HG03108 (cell line): ENCODE results near the gene GALNS.
"Not testable (repeated sequence)": the region's sequence is repeated elsewhere in the genome, so short reads cannot be mapped to it uniquely, and the experiment has no call there.

Experiments used
- ATAC-seq: cut with Tn5 transposase; IDR thresholded peaks from one replicate; pipeline ENCODE4 v1.9.1; 2021; ENCODE audit warnings: moderate library complexity; ENCODE audit not compliant: unreplicated experiment

Gene GALNS

DNA sequence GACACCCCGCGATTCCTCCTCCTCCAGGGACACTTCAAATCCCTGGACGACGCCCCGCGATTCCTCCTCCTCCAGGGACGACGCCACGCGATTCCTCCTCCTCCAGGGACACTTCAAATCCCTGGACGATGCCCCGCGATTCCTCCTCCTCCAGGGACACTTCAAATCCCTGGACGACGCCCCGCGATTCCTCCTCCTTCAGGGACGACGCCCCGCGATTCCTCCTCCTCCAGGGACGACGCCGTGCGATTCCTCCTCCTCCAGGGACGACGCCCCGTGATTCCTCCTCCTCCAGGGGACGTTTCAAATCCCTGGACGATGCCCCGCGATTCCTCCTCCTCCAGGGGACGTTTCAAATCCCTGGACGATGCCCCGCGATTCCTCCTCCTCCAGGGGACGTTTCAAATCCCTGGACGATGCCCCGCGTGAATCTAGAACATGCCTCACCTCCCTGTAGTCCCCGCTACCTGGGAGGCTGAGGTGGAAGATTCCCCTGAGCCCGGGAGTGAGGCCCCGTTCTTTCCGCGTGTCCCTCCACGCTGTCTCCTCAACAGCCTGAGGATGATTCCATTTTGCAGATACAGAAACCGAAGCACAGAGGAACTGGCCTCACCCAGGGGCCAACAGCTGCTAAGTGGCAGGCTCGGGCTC lies 33.1 kb upstream of the GALNS start:
- ATAC-seq = not testable (repeated sequence)

DNA sequence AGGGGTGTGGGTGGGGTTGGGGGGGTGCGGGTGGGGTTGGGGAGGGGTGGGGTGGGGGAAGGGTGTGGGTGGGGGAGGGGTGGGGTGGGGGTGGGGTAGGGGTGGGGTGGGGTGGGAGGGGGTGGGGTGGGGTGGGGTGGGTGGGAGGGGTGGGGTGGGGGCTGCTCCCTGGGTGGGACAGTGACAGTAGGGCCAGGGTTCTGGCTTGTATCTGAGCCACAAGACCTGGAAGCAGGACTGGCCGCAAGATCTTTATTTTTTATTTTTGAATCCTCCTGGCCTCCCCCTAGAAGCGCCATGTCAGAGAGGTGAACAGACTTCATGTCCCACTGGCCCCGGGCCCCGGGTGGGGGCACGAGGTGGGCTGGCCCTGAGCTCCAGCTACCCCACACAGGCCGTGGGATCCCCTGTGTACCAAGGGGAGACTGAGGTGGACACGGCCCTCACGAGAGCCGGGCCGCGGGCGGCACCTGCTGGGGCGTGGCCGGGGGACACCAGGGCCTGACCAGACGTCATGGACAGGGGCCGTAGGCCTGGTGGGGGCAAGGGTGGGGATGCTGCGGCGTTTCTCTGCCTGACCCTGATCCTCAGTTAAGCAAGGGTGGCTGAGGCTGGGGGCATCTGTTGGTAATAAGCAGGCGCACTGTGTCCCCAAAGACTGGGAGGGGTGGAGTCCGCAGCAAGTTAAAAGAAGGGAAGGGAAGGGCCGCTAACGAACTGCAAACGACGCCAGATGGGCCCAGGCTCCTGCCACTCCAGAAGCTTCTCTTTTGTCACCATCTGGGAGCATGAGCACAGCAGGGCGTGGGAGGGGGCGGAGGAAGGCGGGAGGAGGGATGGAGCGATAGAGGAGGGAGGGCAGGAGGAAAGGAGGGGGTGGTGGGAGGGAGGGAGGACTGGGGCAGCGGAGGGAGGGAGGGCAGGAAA lies 32.0 kb upstream of the GALNS start:
- no peak for ATAC-seq

DNA sequence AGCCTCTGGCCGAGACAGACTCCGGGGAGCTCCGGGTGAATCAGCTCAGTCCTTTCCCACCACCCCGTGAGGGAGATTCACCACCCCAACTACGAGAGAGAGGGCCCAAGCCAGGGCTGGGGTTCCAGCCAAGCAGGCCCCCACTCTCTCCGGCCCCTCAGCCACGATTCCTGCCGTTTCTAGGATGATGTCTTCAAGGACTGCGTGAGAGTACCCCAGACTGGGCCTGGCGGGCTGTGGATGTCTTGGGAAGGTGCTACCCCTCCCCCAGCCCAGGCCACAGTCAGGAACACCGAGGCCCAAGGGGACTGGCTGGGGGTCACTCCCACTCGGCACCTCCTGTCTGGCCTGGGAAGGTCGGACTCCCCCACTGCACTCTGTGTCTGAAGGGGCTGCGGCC lies 31.3 kb upstream of the GALNS start:
- no peak for ATAC-seq

DNA sequence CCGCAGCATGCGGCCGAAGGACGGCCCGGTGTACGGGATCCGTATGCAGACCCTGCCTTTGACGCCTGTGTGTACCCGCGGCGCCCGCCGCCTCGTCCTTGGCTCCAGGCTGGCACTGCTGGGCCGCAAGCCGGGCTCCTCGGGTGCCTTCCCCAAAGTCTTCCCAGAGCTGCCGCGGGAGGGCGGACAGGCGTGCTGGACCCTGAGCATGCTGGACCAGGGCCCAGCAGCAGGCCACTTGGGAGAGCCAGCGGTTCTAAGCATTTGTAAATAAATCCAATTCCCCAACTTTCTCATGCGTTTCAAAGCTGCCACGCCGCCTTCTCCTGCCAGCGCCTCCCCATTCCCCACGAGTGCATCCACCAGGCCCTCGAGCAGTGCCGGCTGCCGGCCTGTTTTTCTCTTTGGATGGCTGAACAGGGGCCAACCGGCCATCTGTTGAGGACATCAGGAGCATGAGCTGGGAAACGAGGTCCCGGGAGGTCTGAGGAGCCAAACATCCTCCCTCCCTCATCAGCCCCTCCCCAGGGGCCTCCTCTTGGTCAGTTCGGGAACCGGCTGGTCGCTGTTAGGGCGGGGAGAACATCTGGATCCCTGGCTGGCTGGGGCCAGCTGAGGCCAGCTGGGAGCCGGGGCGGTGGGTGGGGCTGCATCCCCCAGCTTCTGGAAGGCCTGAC lies 30.2 kb upstream of the GALNS start:
- ATAC-seq = no peak

DNA sequence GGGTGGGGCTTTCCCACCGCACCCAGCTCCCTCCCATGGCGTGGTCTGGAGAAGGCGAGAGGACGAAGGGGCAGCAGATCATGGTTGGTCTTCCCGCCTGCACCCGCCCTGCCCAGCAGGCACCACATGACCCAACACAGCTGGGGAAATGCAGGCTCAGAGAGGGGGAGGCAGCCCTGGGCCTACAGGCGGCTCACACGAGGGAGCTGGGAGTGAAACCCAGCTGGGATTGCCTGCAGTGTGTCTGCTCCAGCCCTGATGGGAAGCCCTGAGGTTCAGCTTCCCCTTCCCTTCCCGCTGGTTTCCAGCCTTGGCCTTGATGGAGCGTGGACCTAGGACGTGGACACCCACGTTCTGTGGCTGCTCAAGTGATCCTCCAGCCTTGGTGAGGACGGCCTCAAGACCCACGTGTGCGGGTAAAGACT lies 29.7 kb upstream of the GALNS start:
- no peak for ATAC-seq

DNA sequence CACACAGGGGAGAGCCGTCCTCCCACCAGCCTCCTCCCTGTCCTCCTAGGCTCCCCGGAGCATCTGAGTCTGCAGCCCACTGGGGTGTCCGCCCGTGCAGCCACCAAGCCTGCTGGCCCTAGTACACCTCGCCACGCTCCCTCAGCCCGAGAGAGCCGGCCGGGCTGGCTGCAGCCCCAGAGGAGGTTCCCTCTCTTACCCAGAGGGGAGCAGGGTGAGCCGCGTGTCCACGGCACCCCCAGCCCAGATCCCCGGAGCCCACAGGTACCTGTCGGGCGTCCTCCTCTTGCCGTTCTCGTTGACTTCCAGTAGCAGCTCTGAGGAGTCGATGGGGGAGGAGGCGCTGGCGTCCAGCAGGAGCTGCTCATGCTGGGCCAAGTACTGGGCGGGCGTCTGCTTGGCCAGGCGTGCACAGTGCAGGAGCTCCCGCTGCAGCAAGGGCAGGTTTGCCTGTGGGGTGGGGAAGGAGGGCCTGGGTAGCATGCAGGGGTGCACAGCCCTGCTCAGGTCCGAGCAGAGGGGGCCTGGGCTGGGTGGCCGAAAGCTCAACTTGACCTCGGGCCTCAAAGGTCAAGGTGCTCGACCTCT lies 29.0 kb upstream of the GALNS start:
- no peak for ATAC-seq

DNA sequence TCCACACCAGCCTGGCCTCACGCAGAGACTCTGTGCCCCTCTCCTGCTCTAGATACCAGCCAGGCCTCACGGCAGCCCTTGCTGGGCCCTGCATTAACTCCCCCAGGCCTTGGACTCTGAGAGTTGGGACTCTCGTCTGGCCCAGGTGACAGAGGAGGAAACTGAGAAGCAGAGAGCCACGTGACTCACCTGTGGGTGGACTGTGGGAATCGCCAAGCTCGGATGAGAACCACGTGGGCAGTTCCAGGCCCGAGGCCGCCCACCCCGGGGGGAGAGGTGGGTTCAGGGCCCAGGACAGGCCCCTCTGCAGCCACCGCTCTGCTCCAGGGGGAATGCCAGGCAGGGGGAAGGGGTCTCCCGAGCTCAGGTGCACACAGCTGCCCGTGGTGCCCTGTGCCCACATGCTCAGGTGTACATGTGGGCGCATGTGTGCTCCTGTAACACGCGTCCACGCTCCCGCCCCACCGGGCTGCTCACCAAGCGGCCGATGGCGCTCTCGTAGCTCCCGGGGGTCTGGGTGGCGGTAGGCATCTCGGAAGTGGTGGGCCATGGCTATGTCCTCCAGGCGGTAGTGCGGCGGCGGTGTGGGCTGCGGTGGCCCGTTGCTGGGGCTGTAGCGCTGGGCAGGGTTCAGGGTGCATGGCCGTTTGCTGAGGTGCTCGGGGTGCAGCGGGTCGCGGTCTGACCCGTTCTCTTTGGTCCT lies 28.0 kb upstream of the GALNS start:
- no peak for ATAC-seq

DNA sequence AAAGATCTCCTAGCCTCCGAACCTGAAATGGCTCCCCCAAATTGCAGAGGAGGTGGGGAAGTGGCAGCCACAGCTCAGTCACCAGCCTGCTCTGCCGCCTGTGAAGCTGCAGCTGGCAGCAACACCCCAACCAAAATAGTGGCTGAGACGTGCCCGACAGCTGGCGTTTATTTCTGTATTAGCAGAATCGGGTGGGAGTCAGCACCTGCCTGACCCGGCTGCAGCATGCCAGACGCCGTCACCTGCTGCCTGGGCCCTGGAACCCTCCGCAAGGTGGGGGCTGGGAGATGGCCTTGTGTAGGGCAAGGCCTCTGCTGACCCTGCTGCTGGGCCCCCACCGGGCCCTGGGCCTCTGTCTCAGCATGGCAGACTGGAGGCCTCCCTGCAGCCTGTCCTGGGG lies 27.2 kb upstream of the GALNS start:
- ATAC-seq = no peak

DNA sequence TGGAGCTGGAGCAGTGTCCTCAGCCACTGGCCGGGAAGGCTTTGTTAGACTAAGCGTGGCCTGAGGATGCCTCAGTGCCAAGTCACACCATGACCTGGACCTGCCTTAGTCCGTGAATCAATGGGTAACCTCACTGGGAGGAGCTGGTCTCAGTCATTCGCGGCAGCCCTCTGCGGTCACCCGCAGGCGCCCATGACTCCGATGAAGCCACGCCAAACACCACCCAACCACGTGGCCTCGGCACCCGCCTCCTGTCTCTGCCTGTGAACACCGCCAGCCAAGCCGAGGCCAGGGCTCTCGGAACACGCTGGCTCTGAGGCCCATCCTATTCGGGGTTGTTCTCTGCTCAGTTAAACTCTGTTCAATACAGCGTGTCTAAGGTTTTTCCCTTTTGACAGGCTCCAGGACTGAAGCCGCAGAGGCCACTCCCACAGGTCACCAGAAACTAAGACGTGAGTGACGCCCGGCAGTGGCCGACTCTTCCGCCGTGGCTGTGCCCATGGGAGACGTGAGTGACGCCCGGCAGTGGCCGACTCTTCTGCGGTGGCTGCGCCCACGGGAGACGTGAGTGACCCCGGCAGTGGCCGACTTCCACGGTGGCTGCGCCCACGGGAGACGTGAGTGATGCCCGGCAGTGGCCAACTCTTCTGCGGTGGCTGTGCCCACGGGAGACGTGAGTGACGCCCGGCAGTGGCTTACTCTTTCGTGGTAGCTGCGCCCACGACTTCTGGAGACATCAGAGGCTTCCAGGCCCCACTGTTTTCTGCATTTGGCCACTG lies 26.6 kb upstream of the GALNS start:
- ATAC-seq = no peak

DNA sequence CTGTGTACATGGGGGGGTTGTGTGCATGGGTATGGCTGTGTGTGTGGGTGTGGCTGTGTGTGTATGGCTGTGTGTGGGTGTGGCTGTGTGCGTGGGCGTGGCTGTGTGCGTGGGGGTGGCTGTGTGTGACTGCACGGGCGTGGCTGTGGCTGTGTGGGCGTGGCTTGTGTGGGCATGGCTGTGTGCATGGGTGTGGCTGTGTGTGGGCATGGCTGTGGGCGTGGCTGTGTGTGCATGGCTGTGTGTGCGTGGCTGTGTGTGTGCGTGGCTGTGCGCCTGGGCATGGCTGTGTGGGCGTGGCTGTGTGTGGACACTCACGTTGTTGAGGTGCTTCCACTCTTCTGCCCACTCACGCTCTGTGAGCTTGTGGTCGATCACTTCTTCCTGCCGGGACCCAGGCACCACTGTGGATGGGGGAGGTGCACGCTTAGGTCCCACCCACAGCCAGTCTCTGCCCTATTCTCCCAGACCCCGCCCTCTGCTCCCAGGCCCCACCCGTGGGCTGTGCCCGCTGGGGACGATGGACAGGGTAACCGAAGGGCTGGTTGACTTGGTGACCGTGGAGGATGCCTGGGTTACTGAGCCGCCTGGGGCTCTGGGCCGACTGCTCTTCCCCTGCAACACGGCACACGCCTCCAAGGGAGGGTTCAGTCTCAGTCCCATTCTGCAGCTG lies 25.7 kb upstream of the GALNS start:
- no peak for ATAC-seq

DNA sequence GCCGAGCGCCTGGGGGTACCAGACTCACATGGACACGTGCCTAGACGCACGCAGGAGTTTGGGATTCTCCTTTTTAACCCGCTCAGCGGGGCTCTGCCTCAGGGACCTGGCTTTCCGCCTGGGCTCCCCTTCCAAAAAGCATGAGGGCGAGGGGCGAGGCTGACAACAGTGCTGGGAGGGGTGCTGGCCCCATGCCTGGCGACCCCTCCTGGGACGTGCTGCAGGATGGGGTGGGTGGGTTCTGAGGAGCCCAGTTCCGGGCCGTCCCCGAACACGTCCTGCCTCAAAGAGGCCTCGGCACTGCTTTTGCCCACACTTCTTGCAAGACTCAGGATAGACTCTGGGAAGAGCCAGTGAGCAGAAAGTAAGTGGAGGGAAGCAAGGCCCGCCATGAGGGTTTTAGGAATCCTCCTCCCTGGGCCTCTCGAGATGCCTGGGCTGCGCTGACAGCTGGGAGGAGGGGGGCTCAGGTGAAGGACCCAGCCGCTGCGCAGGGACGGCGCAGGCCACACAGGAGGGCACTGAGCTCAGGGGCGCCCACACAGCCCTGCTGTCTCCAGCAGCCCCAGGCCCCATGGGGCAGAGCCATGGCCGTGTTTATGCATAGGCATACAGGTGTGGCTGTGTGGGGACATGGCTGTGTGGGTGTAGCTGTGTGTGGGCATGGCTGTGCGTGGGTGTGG lies 25.1 kb upstream of the GALNS start:
- no peak for ATAC-seq

DNA sequence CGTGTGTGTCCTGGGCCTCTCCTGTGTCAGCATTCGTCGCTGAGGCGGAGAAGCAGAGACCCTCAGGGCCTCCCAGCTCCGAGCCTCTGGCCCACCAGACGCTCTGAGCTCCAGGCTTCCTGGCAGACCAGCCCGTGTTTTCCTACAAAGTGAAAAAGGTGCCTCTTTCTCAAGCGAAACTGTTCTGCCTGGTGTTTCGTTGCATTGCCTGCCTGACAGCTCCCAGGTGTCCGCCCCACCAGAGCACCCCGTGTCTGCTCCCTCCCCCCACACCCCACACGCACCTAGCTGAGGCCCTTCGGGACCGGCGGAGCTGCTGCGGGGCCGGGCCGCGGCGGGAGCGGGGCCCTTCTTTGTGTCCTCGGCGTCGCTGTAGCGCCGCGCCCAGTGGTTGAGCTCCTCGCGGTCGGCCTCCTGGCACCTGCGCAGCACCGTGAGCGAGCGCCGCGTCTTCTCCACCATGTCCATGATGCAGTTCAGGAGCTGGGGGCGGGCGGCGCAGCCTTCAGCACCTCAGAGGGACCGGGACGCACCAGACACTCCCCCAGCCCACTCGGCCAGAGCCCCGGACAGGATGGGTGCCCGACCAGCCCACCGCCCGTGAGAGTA lies 24.4 kb upstream of the GALNS start:
- no peak for ATAC-seq

DNA sequence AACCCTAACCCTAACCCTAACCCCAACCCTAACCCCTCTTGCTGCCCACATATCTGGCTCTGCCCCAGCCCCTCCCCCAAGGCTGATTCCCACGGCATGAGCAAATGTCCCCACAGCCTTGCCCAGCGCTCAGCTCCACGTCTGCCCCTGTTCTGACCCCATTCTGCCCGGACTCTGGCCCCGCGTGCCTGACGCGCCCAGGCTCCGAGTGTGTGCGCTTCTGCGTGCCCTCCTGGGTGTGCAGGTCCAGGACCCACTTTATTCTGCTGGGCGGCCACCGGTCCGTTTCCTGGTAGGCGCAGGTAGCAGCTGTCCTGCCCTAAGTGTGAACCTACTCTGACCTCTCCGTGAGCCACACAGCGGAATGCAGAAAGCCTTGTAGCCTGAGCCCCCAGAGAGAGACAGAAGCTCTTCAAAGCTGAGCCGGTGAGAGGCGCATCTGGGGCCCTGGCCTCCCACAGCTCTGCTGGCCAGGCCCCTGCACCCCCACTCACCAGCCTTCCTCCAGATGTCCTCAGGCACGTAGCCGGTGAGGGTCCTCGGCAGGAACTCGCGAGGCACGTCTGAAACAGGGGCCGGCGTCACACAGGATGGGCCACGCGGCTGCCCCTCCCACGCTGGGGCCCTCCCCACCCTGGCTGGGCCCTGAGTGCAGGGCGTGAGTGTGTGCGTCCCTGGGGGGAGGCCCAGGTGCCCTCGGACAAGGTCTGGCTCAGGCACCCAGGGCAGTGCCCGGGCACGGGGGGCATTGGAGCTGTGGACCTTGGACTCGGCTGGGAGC lies 23.7 kb upstream of the GALNS start:
- ATAC-seq = no peak

DNA sequence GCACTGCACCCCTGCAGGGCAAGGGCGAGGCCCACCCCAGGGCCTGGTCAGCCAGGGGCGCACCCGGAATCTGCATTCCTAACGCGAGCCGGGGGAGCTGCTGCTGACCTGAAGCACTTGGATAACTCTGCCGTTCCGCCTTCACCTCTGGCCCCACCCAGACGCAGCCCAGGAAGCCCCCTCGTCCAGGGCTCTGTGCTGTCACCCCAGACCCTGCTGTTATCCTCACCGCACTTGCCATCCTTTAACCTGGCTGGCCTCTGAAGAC lies 23.0 kb upstream of the GALNS start:
- ATAC-seq = no peak

DNA sequence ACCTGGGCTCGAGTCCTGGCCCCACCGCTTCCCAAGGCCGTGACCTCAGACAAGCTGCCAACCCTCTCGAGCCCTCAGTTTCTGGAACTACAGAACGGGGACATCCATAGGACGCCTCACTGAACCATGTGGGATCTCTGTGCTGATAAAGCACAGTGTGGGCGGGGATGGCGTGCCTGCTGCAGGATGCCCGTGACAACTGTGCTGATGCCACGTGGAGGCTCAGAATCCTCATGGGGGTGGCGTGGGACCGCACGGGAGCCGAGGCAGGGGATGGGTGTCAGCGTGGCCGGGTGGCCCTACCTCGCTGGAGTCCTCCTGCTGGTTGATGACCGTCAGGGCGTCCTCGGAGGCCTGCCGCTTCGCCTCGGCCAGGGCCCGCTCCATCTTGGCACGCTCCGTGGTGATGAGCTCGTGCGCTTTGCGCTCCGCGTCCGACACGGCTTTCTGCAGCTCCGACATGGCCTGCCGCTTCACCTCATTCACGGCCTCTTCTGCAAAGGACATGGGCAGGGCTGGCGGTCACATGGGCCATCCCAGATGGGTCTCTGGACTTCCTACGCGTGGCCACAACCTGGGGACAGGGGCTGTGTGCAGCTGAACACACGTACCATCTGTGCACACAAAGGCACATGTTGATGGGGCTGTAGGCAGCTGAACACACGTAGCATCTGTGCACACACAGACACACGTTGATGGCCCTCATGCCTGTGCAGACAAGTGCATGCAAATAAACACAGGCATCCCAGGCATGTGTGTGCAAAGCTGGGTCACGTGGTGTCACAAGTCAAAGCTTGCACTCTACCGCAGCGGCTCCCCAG lies 22.4 kb upstream of the GALNS start:
- ATAC-seq = no peak

DNA sequence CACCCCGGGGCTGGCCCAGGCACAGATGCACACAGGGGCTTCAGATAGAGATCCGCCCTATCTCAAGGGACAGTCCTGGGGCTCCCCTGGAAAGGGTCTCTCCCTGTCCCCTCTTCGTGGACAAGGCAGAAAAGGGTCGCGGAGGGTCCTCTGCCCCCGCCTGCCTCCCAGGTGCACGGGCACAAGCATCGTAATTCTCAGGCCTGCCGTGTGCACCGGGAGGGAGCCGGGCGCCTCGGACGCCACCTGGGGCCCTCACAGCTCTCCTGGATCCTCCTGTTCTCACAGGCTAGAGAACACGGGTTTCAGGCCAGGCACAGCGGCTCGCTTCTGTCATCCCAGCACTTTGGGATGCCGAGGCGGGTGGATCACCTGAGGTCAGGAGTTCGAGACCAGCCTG lies 21.6 kb upstream of the GALNS start:
- ATAC-seq = no peak
